B cell (primary cell): ENCODE data around the gene ANKRD2. TPM values are rescaled to one million over a fixed set of nuclear protein-coding genes. Genes with fewer than 3 reads are reported as not detected.

ENCODE experiments used
- ATAC-seq: fragments of 200-7000 bp; cut with Tn5 transposase; one replicate; pipeline ENCODE4 v1.10.0; 2021; ENCODE audit warnings: low read depth, mild to moderate bottlenecking, moderate number of reproducible peaks, moderate library complexity
- CTCF ChIA-PET: fragments of 350-600 bp; sonication (Branson Sonifier 250); formaldehyde crosslinking; loops from one replicate; lab custom pipeline; 2021; ENCODE audit warnings: antibody characterized with exemption, inconsistent platforms; lab: Charles Lee
- POLR2A ChIA-PET: fragments of 350-600 bp; sonication (Branson Sonifier 250); formaldehyde crosslinking; loops from one replicate; lab custom pipeline; 2021; ENCODE audit warnings: antibody characterized with exemption; lab: Charles Lee
- DNase-seq: peaks from one replicate; pipeline ENCODE4 v3.0.0; 2013
- H2AFZ ChIP-seq: 2 replicates; pipeline ENCODE4 v1.6.1; 2012; ENCODE audit warnings: mild to moderate bottlenecking, low read depth, low read length; ENCODE audit not compliant: insufficient read depth, poor library complexity, severe bottlenecking
- H3K27ac ChIP-seq, 2 donors: 1 replicate in 1 of 2; 2 replicates in 1 of 2; pipeline ENCODE4 v1.5.1; 2012 to 2013; ENCODE audit warnings: low read length in 2 of 2, mild to moderate bottlenecking in 2 of 2, moderate library complexity in 1 of 2
- H3K27me3 ChIP-seq, 4 experiments: fragments of 200-600 bp in 1 of 4; sonication (generic) in 1 of 4; replicated peaks in 1 of 4; 1 replicate in 2 of 4; 2 replicates in 2 of 4; pipeline versions ENCODE4 v1.6.1 to v1.7.0; 2013 to 2016; ENCODE audit warnings: low read length in 3 of 4, mild to moderate bottlenecking in 2 of 4, mixed read lengths in 1 of 4, moderate library complexity in 1 of 4; ENCODE audit not compliant: insufficient read depth in 4 of 4, control insufficient read depth in 3 of 4; ENCODE audit errors: control extremely low read depth in 1 of 4
- H3K36me3 ChIP-seq, 2 experiments: replicated peaks in 1 of 2; 1 replicate in 1 of 2; 2 replicates in 1 of 2; pipeline versions ENCODE4 v1.6.1 to v1.7.1; 2013; ENCODE audit warnings: low read length in 1 of 2; ENCODE audit not compliant: insufficient read depth in 2 of 2, control insufficient read depth in 1 of 2; ENCODE audit errors: control extremely low read depth in 1 of 2, extremely low read depth in 1 of 2
- H3K4me1 ChIP-seq, 2 donors: fragments of 200-600 bp in 1 of 2; sonication (generic) in 1 of 2; 1 replicate in 1 of 2; 2 replicates in 1 of 2; pipeline versions ENCODE4 v1.5.1 to v1.6.1; 2013 to 2017; ENCODE audit warnings: low read length in 2 of 2; ENCODE audit not compliant: control insufficient read depth in 2 of 2, insufficient read depth in 2 of 2
- H3K4me2 ChIP-seq: replicated peaks from 2 replicates; pipeline ENCODE3; 2012; ENCODE audit warnings: mild to moderate bottlenecking, low read depth, low read length; ENCODE audit not compliant: poor library complexity, severe bottlenecking
- H3K4me3 ChIP-seq, 5 experiments: fragments of 200-600 bp in 1 of 5; sonication (generic) in 1 of 5; 1 replicate in 3 of 5; 2 replicates in 2 of 5; pipeline versions ENCODE4 v1.5.1 to v1.7.0; 2011 to 2016; ENCODE audit warnings: low read length in 4 of 5, mild to moderate bottlenecking in 4 of 5, low read depth in 2 of 5, control low read depth in 1 of 5, moderate library complexity in 1 of 5; ENCODE audit not compliant: insufficient read depth in 1 of 5; ENCODE audit errors: control extremely low read depth in 1 of 5, extremely low read depth in 1 of 5
- H3K79me2 ChIP-seq: fragments of 200-600 bp; sonication (generic); one replicate; pipeline ENCODE4 v1.6.0; 2016; ENCODE audit warnings: low read length; ENCODE audit not compliant: control insufficient read depth, insufficient read depth
- H3K9ac ChIP-seq: fragments of 200-600 bp; sonication (generic); 2 replicates; pipeline ENCODE4 v1.6.1; 2017; ENCODE audit warnings: mild to moderate bottlenecking, low read length, moderate library complexity
- H3K9me3 ChIP-seq, 3 donors: one replicate each; pipeline versions ENCODE4 v1.6.1 to v1.7.1; 2013; ENCODE audit warnings: low read length in 2 of 3; ENCODE audit not compliant: control insufficient read depth in 2 of 3, insufficient read depth in 1 of 3; ENCODE audit errors: control extremely low read depth in 1 of 3
- H4K20me1 ChIP-seq: 2 replicates; pipeline ENCODE4 v1.6.0; 2012; ENCODE audit warnings: mild to moderate bottlenecking, low read length; ENCODE audit not compliant: insufficient read depth, control insufficient read depth, poor library complexity, severe bottlenecking
- H3K27ac Mint-ChIP-seq: one replicate; pipeline ENCODE4 v1.8.0; 2021; ENCODE audit warnings: mixed read lengths
- H3K27me3 Mint-ChIP-seq: one replicate; pipeline ENCODE4 v1.8.0; 2021; ENCODE audit warnings: mixed read lengths
- H3K4me1 Mint-ChIP-seq: one replicate; pipeline ENCODE4 v1.8.0; 2021; ENCODE audit warnings: mixed read lengths
- H3K4me3 Mint-ChIP-seq: one replicate; pipeline ENCODE4 v1.8.0; 2021; ENCODE audit warnings: mixed read lengths
- H3K9me3 Mint-ChIP-seq: one replicate; pipeline ENCODE4 v1.8.0; 2022; ENCODE audit warnings: mixed read lengths; ENCODE audit not compliant: insufficient read depth
- CTCF ChIP-seq: fragments of 200-600 bp; IDR thresholded peaks from one replicate; pipeline ENCODE4 v1.8.0; 2022; ENCODE audit warnings: antibody characterized with exemption, mild to moderate bottlenecking
- EZH2 ChIP-seq: IDR thresholded peaks from 2 replicates; pipeline ENCODE4 v1.6.1; 2012; ENCODE audit warnings: borderline replicate concordance, low read depth, mild to moderate bottlenecking, moderate library complexity, low read length; ENCODE audit not compliant: insufficient read depth, poor library complexity, severe bottlenecking
- WGBS: methylation state at CpG from one replicate; pipeline ENCODE4 v1.1.5; 2013; ENCODE audit warnings: missing lambda C conversion rate; ENCODE audit not compliant: insufficient coverage; 5-methylcytosine and 5-hydroxymethylcytosine counted together
- intact Hi-C: fragments of 100-400 bp; cut with micrococcal nuclease; formaldehyde crosslinking; loops from one replicate; pipeline ENCODE4 v1.10.0; 2022
- polyA plus RNA-seq: library from polyadenylated mRNA; depleted of rRNA; stranded (reverse); fragments of >200 nt; gene quantifications from 2 replicates; pipeline ENCODE4 v1.2.3, GENCODE V29; 2012
- total RNA-seq, 2 donors: library from RNA; stranded (reverse); fragments of 120-200 nt in 1 of 2; gene quantifications; 1 replicate in 1 of 2; 2 replicates in 1 of 2; pipeline versions ENCODE4 v1.2.3 to v1.2.4, GENCODE V29; 2013 to 2022

ANKRD2 gene
- total and polyA plus RNA-seq, 2 donors (not counting 1 experiment from before 2014, with no cell fraction given) = not detected

- DNase-seq (no peak), ATAC-seq (no peak)
- no peaks in the 10 kb centered on the region for H4K20me1 ChIP-seq
- H3K4me1 ChIP-seq = no peaks in the 10 kb centered on the region
- no peak overlapping the region for H3K27ac ChIP-seq
- H3K4me2 ChIP-seq = no peak overlapping the region
- H3K79me2 ChIP-seq = no peaks in the 10 kb centered on the region
- CTCF ChIA-PET = interaction anchor here (1.0 kb wide), 1 partner anchor 11 kb away, joined by 3 read pairs; the partner anchor contains the start of gene ANKRD2
- POLR2A ChIA-PET = no interaction called here
- no peaks in the 10 kb centered on the region for H3K9me3 ChIP-seq
- no peaks in the 10 kb centered on the region for H3K9me3 Mint-ChIP-seq
- TF ChIP-seq CTCF (no peak), EZH2 (no peak)
- H3K4me3 ChIP-seq = no peak overlapping the region
- no peak overlapping the region for H3K27ac Mint-ChIP-seq
- H3K4me1 Mint-ChIP-seq = no peaks in the 10 kb centered on the region
- no peaks in the 10 kb centered on the region for H3K36me3 ChIP-seq
- H3K9ac ChIP-seq = no peak overlapping the region
- no peak overlapping the region for H2AFZ ChIP-seq
- peaks cover 3% of the 10 kb centered on the region for H3K27me3 Mint-ChIP-seq
- H3K4me3 Mint-ChIP-seq = no peak overlapping the region
- intact Hi-C loops = no loop called here
- H3K27me3 ChIP-seq = no peaks in the 10 kb centered on the region
- 95% methylated on average over 13 of the region's 13 CpGs for WGBS
Observed at GRCh38 chr10:97583476-97583875, 10.9 kb downstream of the ANKRD2 start.

GRCh38 chr10:97584060-97584797, 11.7 kb downstream of the ANKRD2 start, which contains the start of gene HOGA1:
TSS of gene HOGA1 (plus strand) at chr10:97584389. CDS start at chr10:97584704, 315 bp downstream.
- H3K36me3 ChIP-seq = no peaks in the 10 kb centered on the region
- peaks cover 3% of the 10 kb centered on the region for H3K27me3 Mint-ChIP-seq
- no peak within 1 kb of the TSS for H3K27ac ChIP-seq
- no peak within 1 kb of the TSS for H2AFZ ChIP-seq
- no peak within 1 kb of the TSS for H3K27ac Mint-ChIP-seq
- H3K9ac ChIP-seq = no peak within 1 kb of the TSS
- no peak within 1 kb of the TSS for H3K4me3 ChIP-seq
- H3K9me3 Mint-ChIP-seq = no peaks in the 10 kb centered on the region
- no peaks in the 10 kb centered on the region for H3K4me1 ChIP-seq
- H3K4me3 Mint-ChIP-seq = no peak within 1 kb of the TSS
- DNase-seq (no peak), ATAC-seq (no peak)
- no peaks in the 10 kb centered on the region for H4K20me1 ChIP-seq
- no peaks in the 10 kb centered on the region for H3K4me1 Mint-ChIP-seq
- intact Hi-C loops = no loop called here
- no peaks in the 10 kb centered on the region for H3K9me3 ChIP-seq
- no peaks in the 10 kb centered on the region for H3K27me3 ChIP-seq
- no peak within 1 kb of the TSS for H3K4me2 ChIP-seq
- ChIA-PET CTCF (interaction anchor here (1.0 kb wide), 1 partner anchor 12 kb away, joined by 3 read pairs; the partner anchor contains the start of gene ANKRD2), POLR2A (no interaction called here)
- TF ChIP-seq EZH2 = no peak
- no peak for TF ChIP-seq CTCF
- WGBS = 94% methylated on average over 2 of the region's 5 CpGs
- no peaks in the 10 kb centered on the region for H3K79me2 ChIP-seq
